ENCODE measurements around the gene PSD4. TPM values are rescaled to one million over a fixed set of nuclear protein-coding genes. Genes with fewer than 3 reads are reported as not detected.

Gene PSD4
- polyA plus RNA-seq, 1 of the 3 experiments (the other 2 are of a cell fraction) = 0.35 TPM

GRCh38 chr2:113166187-113166645 is 7.6 kb upstream of the PSD4 start:
- no peak for DNase-seq
- ChIA-PET CTCF (interaction anchor here (0.9 to 4.3 kb wide), 4 partner anchors 9 to 224 kb away, joined by 3 to 24 read pairs (median 5); no protein-coding TSS in a partner anchor), POLR2A (no interaction called here)
- Histone ChIP-seq H3K27ac (ENCODE audit: low read depth in 2 of 2, low read length in 1 of 2) (no peak overlapping the region), H3K27me3 (ENCODE audit: insufficient read depth) (no peaks in the 10 kb centered on the region; the same call in 1 of the 2 replicates), H2AFZ (ENCODE audit: low read depth) (no peak overlapping the region), H3K4me3 (ENCODE audit: low read depth in 2 of 2, low read length in 1 of 2) (no peak overlapping the region), H4K20me1 (ENCODE audit: insufficient read depth) (no peaks in the 10 kb centered on the region), H3K4me2 (no peak overlapping the region), H3K9ac (no peak overlapping the region), H3K9me3 (no peaks in the 10 kb centered on the region), H3K9me2 (no peaks in the 10 kb centered on the region), H3K36me3 (replicated peaks in 1 of 2; ENCODE audit: control insufficient read depth in 1 of 2, insufficient read depth in 2 of 2, low read length in 1 of 2) (no peaks in the 10 kb centered on the region), H3F3A (replicated peaks; ENCODE audit: insufficient read depth) (no peaks in the 10 kb centered on the region), H3K79me2 (ENCODE audit: insufficient read depth) (no peaks in the 10 kb centered on the region), H3K4me1 (ENCODE audit: control insufficient read depth in 1 of 2, insufficient read depth in 2 of 2, low read depth in 1 of 2, low read length in 1 of 2) (no peaks in the 10 kb centered on the region)
- 58% methylated on average over 7 of the region's 7 CpGs for WGBS (ENCODE audit: low lambda C conversion rate)
- TF ChIP-seq GATA2 (CRISPR knock-in tag; IDR thresholded peaks at IDR 0.05) = no peak
- TF ChIP-seq FOXJ3 (CRISPR knock-in tag; IDR thresholded peaks at IDR 0.05) = no peak
- TF ChIP-seq RXRA (IDR thresholded peaks at IDR 0.05; ENCODE audit: borderline replicate concordance, low read depth) = no peak
- TF ChIP-seq TCF12 (IDR thresholded peaks at IDR 0.05) = no peak
- TF ChIP-seq, protein P1, sequence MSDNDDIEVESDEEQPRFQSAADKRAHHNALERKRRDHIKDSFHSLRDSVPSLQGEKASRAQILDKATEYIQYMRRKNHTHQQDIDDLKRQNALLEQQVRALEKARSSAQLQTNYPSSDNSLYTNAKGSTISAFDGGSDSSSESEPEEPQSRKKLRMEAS (IDR thresholded peaks at IDR 0.05; ENCODE audit: low read depth) = no peak
- no peak for TF ChIP-seq FOSL2 (IDR thresholded peaks at IDR 0.05; ENCODE audit: borderline replicate concordance, low read depth)
- TF ChIP-seq USF2 (IDR thresholded peaks at IDR 0.05; ENCODE audit: borderline replicate concordance, low read depth, low read length) = no peak
- no peak for TF ChIP-seq RCOR1 (IDR thresholded peaks at IDR 0.05; ENCODE audit: low read length)
- no peak for TF ChIP-seq CHD2 (IDR thresholded peaks at IDR 0.05; ENCODE audit: low read length, partially characterized antibody)
- TF ChIP-seq MEF2A (IDR thresholded peaks at IDR 0.05; ENCODE audit: borderline replicate concordance, low read depth) = no peak
- no peak for TF ChIP-seq RFX5 (IDR thresholded peaks at IDR 0.05; ENCODE audit: low read length)
- TF ChIP-seq USF1 (IDR thresholded peaks at IDR 0.05; ENCODE audit: borderline replicate concordance, low read depth) = no peak
- TF ChIP-seq, protein P2, sequence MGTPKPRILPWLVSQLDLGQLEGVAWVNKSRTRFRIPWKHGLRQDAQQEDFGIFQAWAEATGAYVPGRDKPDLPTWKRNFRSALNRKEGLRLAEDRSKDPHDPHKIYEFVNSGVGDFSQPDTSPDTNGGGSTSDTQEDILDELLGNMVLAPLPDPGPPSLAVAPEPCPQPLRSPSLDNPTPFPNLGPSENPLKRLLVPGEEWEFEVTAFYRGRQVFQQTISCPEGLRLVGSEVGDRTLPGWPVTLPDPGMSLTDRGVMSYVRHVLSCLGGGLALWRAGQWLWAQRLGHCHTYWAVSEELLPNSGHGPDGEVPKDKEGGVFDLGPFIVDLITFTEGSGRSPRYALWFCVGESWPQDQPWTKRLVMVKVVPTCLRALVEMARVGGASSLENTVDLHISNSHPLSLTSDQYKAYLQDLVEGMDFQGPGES (IDR thresholded peaks at IDR 0.05; ENCODE audit: low read depth, low read length) = no peak
- no peak for TF ChIP-seq CTCF (IDR thresholded peaks at IDR 0.05)
- no peak for TF ChIP-seq SMC3 (IDR thresholded peaks at IDR 0.05; ENCODE audit: low read depth, low read length)

Measured in SK-N-SH (cell line).